GOT3 (cell line): ENCODE measurements around the gene FOCAD.
"Not testable (repeated sequence)": the region's sequence is repeated elsewhere in the genome, so short reads cannot be mapped to it uniquely, and the experiment has no call there.

Experiments
- DNase-seq: peaks from one replicate; lab custom pipeline; 2025; ENCODE audit warnings: mixed read lengths; lab: John Stamatoyannopoulos, UW

The FOCAD gene

GRCh38 chr9:20962536-20963225, 278.6 kb downstream of the FOCAD start:
- no peak for DNase-seq

- DNase-seq: no peak
Measured at GRCh38 chr9:20972684-20973083, 288.6 kb downstream of the FOCAD start.

GRCh38 chr9:20973246-20973947, 289.3 kb downstream of the FOCAD start:
- not testable (repeated sequence) for DNase-seq

- DNase-seq: not testable (repeated sequence)
Measured at GRCh38 chr9:20974191-20974938, 290.3 kb downstream of the FOCAD start.

- DNase-seq: no peak
Measured at GRCh38 chr9:20978249-20978648, 294.2 kb downstream of the FOCAD start.

GRCh38 chr9:20980832-20981455, 296.9 kb downstream of the FOCAD start:
- no peak for DNase-seq

- no peak for DNase-seq
Measured at GRCh38 chr9:20981486-20981885, 297.4 kb downstream of the FOCAD start.

- DNase-seq: no peak
Measured at GRCh38 chr9:20984506-20984905, 300.4 kb downstream of the FOCAD start.

GRCh38 chr9:20985851-20986600, 302.0 kb downstream of the FOCAD start:
- no peak for DNase-seq

- no peak for DNase-seq
Measured at GRCh38 chr9:20987521-20987920, 303.5 kb downstream of the FOCAD start.

GRCh38 chr9:20988061-20988460, 304.0 kb downstream of the FOCAD start:
- no peak for DNase-seq

- DNase-seq: no peak
Measured at GRCh38 chr9:20988671-20989315, 304.7 kb downstream of the FOCAD start.

GRCh38 chr9:20989923-20990341, 305.9 kb downstream of the FOCAD start:
- DNase-seq: no peak

- DNase-seq: no peak
Measured at GRCh38 chr9:20990867-20991266, 306.8 kb downstream of the FOCAD start.

GRCh38 chr9:20994486-20994885, 310.4 kb downstream of the FOCAD start:
- DNase-seq: no peak

GRCh38 chr9:20995616-20996015, 311.6 kb downstream of the FOCAD start:
- DNase-seq: no peak

GRCh38 chr9:20996809-20997208, 312.8 kb downstream of the FOCAD start:
- no peak for DNase-seq

GRCh38 chr9:20997503-20998076, 313.5 kb downstream of the FOCAD start:
- no peak for DNase-seq

- no peak for DNase-seq
Measured at GRCh38 chr9:21001581-21001980, 317.5 kb downstream of the FOCAD start.

GRCh38 chr9:21002040-21002439, 318.0 kb downstream of the FOCAD start:
- no peak for DNase-seq
